ENCODE measurements around the gene SLC43A2. TPM values are rescaled to one million over a fixed set of nuclear protein-coding genes. Genes with fewer than 3 reads are reported as not detected.
"Not testable (repeated sequence)": the region's sequence is repeated elsewhere in the genome, so short reads cannot be mapped to it uniquely, and the experiment has no call there.

The SLC43A2 gene
- total RNA-seq, 1 experiment from 2014 or later: 12.6 TPM

DNA sequence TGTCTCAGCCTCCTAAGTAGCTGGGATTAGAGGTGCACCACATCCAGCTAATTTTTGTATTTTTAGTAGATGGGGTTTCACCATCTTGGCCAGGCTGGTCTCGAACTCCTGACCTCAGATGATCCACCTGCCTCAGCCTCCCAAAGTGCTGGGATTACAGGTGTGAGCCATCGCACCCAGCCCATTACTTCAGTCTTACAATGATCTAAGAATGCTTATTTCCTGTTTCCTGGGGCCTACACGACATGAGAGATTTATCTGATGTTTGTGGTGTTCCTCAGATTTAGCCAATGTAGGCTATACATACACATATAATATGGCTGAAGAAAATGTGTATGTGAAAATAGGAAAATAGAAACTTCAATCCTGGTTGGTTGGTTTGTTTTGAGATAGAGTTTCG lies 101.8 kb downstream of the SLC43A2 start:
- H3K27ac ChIP-seq (ENCODE audit: low read depth, low read length); H3K27me3 ChIP-seq (ENCODE audit: insufficient read depth, low read length); H2AFZ ChIP-seq (ENCODE audit: low read depth, low read length, poor library complexity, severe bottlenecking); intact Hi-C loops (cut with micrococcal nuclease); CTCF ChIA-PET; H3K79me2 ChIP-seq (ENCODE audit: insufficient read depth, low read length); H3K4me1 ChIP-seq (ENCODE audit: control insufficient read depth in 1 of 2, insufficient read depth in 2 of 2, low read length in 2 of 2); RAD21 ChIA-PET (ENCODE audit: low non-redundant PET in 1 of 2, low total read pairs in 2 of 2, uncharacterized antibody in 2 of 2, unreplicated experiment in 2 of 2); POLR2A ChIA-PET; H3K9me3 ChIP-seq (ENCODE audit: control insufficient read depth in 1 of 2, insufficient read depth in 1 of 2, low read depth in 1 of 2, low read length in 2 of 2); H3K9ac ChIP-seq (ENCODE audit: low read length); H3K4me3 ChIP-seq (replicated peaks in 1 of 2; ENCODE audit: low read depth in 1 of 2, low read length in 2 of 2); H3K4me2 ChIP-seq (ENCODE audit: low read length); H4K20me1 ChIP-seq (ENCODE audit: insufficient read depth); BruUV-seq (replicated peaks); DNase-seq (ENCODE audit: low read depth, low spot score); ATAC-seq; H3K9me2 ChIP-seq (ENCODE audit: insufficient read depth): not testable (repeated sequence)
- peaks cover 16 to 25% of the 10 kb centered on the region in 2 experiments for H3K36me3 ChIP-seq (ENCODE audit: control insufficient read depth in 1 of 2, insufficient read depth in 2 of 2, low read length in 2 of 2)

DNA sequence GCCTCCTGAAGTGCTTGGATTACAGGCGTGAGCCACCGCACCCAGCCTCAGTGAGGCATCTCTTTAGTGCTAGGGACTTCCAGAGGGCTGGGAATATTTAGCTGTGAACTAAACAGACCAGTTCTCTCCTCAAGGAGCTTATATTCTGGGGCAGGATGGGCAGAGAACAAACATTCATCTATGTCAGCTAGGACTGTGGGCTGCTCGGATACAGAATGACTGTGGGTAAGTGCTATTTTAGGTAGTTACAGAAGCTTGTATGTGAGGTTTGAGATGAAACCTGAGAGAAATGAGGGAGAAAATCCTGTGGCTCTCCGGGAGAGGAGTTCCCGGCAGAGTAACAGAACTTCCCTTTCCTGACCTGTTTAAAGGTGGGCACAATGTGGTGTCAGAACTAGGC lies 106.0 kb downstream of the SLC43A2 start:
- Histone ChIP-seq H4K20me1 (ENCODE audit: insufficient read depth) (no peaks in the 10 kb centered on the region), H3K4me2 (ENCODE audit: low read length) (no peak overlapping the region), H3K27me3 (ENCODE audit: insufficient read depth, low read length) (no peaks in the 10 kb centered on the region), H3K4me3 (replicated peaks in 1 of 2; ENCODE audit: low read depth in 1 of 2, low read length in 2 of 2) (no peak overlapping the region), H3K79me2 (ENCODE audit: insufficient read depth, low read length) (peaks cover 9% of the 10 kb centered on the region), H3K9ac (ENCODE audit: low read length) (no peak overlapping the region), H3K9me2 (ENCODE audit: insufficient read depth) (no peaks in the 10 kb centered on the region), H3K36me3 (ENCODE audit: control insufficient read depth in 1 of 2, insufficient read depth in 2 of 2, low read length in 2 of 2) (peaks cover 10 to 19% of the 10 kb centered on the region in 2 experiments; a peak in 2 of 4 replicates), H3K9me3 (ENCODE audit: control insufficient read depth in 1 of 2, insufficient read depth in 1 of 2, low read depth in 1 of 2, low read length in 2 of 2) (no peaks in the 10 kb centered on the region), H2AFZ (ENCODE audit: low read depth, low read length, poor library complexity, severe bottlenecking) (no peak overlapping the region), H3K27ac (ENCODE audit: low read depth, low read length) (no peak overlapping the region), H3K4me1 (ENCODE audit: control insufficient read depth in 1 of 2, insufficient read depth in 2 of 2, low read length in 2 of 2) (peaks cover 6 to 8% of the 10 kb centered on the region in 2 experiments; a peak in 3 of 4 replicates)
- no peak for ATAC-seq
- ChIA-PET CTCF (no interaction called here), RAD21 (ENCODE audit: low non-redundant PET in 1 of 2, low total read pairs in 2 of 2, uncharacterized antibody in 2 of 2, unreplicated experiment in 2 of 2) (no interaction called here), POLR2A (no interaction called here)
- no peak for DNase-seq (ENCODE audit: low read depth, low spot score)
- TF ChIP-seq SIN3A (IDR thresholded peaks at IDR 0.05; ENCODE audit: low read depth) (no peak), EZH2phosphoT487 (IDR thresholded peaks at IDR 0.05; ENCODE audit: borderline replicate concordance) (no peak), ZNF274 (IDR thresholded peaks at IDR 0.05; ENCODE audit: low read depth, low read length) (no peak), JUND (IDR thresholded peaks at IDR 0.05) (no peak), ELF1 (IDR thresholded peaks at IDR 0.05; ENCODE audit: borderline replicate concordance, low read depth) (no peak), CEBPB (IDR thresholded peaks at IDR 0.05; ENCODE audit: low read depth) (no peak)
- intact Hi-C loops (cut with micrococcal nuclease): no loop called here
- no TSS peak for BruUV-seq (replicated peaks)
